HG03103 (cell line): Measurements from ENCODE around the gene DLG2.
"Not testable (repeated sequence)": the region's sequence is repeated elsewhere in the genome, so short reads cannot be mapped to it uniquely, and the experiment has no call there.

Experiments
- ATAC-seq: cut with Tn5 transposase; IDR thresholded peaks from one replicate; pipeline ENCODE4 v1.9.1; 2021; ENCODE audit warnings: low read depth; ENCODE audit not compliant: unreplicated experiment

The DLG2 gene

DNA sequence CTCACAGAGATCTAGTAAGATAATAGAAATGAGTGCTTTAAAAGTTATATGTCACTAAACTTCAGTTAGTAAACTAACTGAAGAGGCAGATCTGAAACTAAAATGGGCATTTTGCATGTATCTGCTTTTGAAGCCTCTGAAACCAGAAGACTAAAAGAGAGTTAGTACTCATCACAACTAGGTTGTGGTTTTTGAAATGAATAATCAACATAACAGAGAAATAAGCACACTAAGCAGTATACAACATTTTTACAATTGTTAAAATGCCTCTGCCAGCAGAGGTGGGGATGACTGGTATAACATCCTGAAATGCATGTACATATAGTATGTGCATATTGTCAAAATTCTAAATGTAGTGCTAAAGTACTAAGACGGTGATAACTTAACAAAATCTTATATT is 564.5 kb downstream of the DLG2 start:
- peak; percentile 98 for ATAC-seq

DNA sequence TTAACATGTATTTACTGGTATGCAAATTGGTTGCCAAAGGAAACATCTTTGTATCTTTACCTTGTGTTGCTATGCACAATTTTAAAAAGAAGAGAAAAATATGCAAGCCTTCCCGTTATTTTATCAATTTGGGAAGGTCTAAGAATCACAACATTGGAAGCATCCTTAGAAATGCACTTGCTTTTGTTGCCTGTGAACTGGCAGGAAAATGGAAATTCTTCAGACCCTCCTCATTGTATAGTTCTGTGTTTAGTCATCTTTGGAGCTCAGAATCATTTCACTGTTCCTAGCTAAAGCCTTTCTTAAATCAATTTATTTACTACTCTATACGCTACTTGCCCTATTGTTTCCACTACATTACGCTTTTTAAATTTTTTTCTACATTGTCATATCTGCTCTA is 574.5 kb downstream of the DLG2 start:
- no peak for ATAC-seq

DNA sequence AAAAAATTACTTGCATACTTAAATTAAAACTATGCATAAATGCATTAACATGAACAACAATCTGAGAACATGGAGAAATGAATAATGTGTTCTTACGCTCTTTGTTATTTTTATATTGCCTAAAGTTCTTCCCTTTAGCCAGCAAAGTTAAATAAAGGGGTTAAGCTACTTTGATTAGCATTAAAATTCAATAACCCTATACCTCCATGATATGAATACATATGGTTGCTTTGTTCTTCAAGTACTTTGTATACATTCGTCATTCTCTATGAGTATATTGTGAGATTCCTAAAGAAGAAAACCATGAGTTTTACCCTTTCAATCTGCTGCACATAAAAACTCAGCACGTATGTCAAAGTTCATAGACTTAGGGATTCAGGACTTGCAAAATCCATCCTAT is 578.3 kb downstream of the DLG2 start:
- no peak for ATAC-seq

DNA sequence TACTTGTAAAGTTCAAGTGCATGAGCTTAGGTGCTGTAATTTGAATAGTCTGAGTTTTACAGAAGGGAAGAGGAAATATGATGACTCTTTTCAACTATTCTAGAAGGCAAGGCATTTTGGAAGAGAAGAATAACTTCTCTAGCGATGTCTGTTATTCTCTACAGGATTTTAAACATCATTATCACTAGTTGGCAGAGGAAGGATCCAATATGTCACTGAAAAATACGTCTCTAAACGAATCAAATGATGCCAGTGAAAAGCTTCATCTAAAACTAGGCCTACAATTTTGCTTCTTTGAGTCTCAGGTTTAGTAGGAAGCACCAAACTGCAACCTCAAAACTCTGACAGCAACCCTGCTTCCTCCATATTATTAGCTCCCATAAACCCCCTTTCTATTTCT is 581.4 kb downstream of the DLG2 start:
- no peak for ATAC-seq

DNA sequence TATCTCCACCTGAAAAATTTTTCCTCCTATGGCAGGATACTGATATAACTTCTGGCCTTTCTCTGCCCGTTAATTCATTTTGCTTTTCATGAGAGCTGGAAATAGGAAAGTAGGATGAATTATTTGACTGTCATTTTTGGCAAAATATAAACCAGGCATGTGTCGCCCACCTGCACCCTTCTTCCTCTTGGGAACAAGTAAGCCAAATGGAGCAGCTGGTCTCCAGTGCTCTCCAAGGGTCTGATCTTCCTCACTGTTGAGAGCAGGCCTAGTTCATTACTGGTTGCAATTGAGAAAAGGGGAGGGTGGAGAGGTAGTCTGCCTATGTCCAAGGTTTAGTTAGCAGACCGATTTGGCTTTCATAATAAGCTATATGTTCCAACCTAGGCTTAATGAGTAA is 582.2 kb downstream of the DLG2 start:
- ATAC-seq: no peak

DNA sequence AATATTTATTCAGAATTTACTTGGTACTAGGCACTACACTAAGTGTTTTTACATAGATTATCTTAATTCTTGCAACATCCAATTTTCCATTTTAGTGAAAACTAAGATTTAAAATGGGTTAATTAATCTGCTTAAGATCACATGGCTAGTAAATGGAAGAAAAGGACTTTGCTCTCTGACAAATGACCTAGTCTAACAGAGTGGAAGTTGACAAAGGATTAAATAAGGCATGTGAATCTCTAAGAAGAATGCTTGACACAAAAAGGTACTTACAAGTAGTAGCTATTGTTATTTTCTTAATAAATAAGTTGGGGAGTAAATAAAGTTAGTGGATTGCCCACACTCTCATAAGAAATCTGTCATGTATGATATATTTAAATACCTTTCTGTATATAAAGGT is 584.8 kb downstream of the DLG2 start:
- ATAC-seq: no peak

DNA sequence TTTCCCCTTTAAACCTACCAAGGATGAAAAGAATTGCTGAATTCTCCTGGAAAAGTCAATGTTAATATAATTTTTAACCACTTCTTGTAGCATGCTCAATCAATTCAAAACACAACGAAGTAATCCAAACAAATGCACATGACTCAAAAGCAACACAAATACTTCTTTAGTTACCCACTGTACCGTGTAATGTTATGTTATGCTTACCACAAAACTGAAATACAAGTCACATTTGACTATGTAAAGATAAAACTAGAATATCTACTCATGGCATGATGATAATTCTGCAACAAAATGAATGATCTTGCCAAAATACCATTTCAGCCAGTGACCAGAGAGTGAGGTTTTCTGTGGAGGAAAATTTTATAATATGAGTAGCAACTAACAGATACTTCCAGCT is 587.0 kb downstream of the DLG2 start:
- no peak for ATAC-seq

DNA sequence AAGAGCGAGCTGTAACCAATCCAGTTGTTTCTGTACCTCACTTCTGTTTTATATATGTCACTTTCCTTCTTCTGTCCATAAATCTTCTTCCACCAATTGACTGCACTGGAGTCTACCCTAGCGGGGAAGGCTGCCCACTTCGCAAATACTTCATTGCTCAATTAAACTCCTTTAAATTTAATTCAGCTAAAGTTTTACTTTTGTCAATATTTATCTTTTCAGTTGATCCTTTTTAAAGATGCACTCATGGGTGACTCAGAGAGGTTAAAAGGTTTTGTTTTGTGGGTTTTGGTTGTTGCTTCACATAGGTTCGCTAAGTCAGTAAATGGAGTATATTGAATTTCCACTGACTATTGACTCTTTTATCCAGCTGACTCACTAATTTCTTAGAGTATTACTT is 597.2 kb downstream of the DLG2 start:
- no peak for ATAC-seq

DNA sequence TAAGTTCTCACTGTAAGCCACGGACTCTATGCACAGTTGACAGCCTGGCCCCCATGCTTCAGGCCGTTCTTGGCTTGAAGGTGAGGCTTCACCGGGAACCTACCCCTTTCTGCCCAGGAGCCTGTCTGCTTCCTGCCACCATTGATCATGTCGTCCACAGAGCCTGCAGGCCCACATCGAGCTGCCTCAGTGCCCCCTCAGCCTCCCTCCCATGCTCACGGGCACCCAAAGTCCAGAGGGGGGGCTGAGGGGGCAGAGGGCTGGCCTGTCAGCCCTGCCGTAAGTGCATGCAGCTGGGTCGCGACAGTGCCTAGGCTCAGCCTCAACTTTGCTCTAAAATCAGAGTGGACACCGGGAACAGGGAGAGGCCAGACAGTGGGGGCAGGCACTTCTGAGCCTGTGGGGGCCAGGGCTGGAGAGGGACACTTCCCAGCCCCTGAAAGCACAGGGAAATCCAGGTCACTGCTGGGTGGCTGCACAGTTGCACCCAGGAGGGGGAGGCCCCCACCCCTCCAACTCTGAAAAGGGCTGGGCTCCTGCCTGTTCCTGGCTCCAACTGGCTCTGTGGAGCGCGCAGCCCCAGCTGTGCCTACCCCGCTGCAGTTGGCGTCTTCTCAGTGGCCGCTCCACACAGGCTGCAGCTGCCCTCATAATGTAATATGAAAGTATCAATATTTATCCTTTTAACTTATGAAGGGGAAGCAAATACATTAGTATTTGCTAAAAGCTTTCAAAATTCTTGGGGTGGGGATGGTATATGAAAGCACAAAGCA is 598.6 kb downstream of the DLG2 start:
- ATAC-seq: no peak

DNA sequence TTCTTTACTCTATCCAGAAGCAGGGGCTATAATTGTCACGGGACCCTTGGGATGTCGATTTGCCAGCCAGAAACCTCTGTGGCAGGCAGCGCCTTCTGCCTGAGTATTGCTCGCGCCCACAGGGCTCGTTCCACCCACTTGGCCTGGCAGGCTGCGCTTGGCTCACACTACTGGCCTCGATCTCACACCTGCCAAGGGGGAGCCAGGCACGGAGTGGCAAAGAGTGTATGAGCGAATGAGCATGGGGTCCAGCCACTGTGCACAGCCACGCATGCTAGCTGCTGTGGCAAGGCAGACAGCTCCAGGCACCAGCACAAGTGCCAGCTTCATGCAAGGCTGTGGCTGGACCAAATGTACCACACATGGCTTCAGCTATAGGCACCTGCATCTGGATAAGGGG is 599.8 kb downstream of the DLG2 start:
- no peak for ATAC-seq

DNA sequence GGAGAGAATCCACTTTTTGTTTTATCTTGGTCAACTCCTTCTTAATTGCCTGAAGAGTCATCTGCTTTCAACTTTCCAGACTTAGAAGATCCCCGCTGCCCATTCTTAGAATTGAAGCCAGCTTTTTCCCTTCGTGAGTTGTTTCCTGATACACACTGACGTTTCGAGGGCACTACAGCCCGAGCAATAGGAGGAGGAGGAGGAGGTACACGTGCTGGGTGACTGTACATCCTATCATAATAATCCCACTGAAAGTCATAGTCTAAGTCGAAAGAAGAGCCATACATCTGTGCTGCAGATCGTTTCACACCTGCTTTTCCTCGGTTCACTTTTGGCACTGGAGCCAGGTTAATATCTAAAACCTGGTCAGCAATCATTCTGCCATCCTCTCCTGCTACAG is 606.1 kb downstream of the DLG2 start:
- ATAC-seq: no peak

DNA sequence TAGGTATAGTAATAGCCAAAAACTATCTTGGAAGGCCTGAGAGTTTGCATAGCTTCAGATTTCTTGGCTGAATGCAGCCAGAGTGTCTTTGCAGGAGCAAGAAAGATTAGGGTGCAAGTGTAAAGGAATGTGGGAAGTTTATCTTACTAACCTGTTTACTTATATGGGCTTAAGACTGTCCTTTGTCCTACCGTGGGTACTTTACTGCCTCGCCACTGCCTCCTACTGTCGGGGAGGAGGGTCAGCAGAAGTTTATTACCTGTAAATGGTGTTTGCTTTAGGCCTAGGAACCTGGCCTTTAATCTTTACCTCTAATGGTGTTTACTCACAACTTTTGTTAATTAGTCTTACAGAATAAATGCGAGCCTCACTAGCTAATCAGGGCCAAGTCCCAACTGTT is 633.8 kb downstream of the DLG2 start:
- no peak for ATAC-seq

DNA sequence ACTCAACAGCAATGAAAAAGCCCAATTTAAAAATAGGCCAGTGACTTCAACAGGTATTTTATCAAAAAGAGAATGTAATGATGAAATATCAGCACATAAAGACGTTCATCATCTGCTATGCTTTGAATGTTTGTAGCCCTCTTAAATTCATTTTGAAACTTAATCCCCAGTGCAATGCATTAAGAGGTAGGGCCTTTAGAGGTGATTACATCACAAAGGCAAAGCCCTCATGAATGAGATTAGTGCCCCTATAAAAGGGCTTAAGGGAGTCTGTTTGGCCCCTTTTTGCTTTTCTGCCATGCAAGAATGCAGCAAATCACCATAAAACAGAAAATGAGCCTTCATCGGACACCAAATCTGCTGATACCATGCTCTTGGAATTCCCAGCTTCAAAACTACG is 637.0 kb downstream of the DLG2 start:
- ATAC-seq: no peak

DNA sequence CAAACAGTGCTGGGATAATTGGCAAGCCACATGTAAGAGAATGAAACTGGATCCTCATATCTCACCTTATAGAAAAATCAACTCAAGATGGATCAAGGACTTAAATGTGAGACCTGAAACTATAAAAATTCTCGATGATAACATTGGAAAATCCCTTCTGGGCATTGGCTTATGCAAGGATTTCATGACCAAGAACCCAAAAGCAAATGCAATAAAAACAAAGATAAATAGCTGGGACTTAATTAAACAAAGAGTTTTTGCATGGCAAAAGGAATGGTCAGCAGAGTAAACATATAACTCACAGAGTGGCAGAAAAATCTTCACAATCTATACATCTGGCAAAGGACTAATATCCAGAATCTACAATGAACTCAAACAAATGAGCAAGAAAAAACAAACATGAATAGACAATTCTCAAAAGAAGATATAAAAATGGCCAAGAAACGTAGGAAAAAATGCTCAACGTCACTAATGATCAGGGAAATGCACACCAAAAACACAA is 639.4 kb downstream of the DLG2 start:
- ATAC-seq: not testable (repeated sequence)

DNA sequence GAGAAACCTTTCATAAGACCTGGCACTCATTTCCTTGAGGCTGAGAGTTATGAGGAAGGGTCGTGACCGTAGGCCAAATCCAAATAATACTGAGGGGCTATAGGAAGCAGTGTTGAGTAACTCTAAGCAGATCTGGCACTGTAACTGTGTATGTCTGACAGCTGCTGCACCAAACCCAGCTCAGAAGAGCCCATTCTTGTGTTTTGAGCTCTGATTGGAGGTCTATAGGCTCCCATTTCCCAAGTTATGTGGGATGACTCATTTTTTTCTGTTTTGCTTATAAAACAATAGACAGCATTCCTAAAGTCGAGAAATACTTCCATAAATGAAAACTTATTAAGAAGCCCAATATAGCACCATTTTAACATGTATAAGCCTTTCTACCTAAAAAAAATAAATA is 645.8 kb downstream of the DLG2 start:
- ATAC-seq: no peak

DNA sequence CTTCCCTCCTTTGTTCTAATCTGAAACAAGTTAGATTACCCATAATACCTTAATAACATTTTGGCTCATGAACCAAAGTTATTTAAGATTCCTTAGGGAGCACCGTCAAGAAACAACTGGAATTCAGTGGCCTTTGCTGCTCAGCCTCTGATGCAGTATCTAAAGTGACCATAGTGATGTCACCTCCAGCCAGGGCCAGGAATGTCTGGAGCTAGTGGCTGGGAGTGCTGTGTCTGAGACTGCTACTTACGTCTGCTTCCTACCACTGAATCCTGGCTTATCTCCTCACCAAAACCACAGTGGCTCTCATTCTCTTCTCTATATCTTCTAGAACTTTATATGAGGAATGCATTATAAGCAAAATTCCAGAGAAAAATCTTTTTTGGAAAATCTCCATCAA is 658.0 kb downstream of the DLG2 start:
- no peak for ATAC-seq

DNA sequence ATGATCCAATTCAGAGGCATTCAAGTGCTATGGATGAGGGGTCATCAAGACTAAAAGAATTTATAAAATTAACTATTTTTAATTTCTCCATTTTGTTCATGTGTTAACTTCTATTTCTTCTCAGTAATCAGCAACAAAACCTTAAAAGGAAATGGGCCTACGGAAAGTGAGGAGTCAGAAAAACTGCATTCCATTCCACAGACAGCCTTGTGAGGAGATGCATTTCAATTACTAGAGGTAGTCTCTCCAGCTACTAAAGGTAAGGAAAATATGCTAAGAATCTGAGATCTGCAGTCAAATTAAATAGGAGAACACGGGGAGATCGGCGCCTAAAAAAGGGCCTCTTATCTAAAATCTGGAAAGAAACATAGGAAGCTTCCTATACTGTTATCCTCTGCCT is 661.7 kb downstream of the DLG2 start:
- no peak for ATAC-seq

DNA sequence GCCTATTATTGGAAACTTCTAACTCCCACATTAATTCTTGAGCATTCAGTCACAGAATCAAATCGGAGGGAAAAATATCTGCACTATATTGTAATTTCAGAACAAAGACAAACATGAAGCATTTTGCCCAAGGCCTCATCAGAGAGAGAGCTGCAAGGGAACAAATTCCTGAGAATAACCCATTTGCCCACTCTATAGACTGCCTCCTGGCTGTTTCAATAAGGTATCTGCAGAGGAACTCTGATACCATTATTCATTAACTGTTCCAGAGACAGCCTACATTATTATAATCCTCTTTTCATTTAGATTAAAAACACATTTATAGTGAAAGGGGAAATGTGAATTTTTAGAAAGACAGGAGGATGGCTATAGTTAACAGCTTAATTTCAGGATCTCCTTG is 663.9 kb downstream of the DLG2 start:
- ATAC-seq: no peak

DNA sequence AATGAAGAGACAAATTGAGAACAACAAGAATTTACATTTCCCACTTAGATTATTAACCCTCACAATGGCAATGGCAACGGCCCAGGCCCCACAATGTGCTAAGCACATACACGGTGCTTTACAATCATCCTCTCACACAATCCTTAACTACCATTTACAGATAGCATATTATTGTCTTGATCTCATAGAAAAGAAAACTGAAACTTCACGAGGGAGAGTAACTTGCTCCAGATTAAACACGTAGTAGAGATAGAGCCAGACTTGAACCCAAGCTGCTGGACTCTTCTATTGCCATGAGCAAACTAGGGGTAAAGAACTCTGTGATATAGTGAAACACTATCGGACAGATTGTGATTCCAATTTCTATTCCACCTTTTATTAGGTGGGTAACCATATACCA is 665.1 kb downstream of the DLG2 start:
- no peak for ATAC-seq

DNA sequence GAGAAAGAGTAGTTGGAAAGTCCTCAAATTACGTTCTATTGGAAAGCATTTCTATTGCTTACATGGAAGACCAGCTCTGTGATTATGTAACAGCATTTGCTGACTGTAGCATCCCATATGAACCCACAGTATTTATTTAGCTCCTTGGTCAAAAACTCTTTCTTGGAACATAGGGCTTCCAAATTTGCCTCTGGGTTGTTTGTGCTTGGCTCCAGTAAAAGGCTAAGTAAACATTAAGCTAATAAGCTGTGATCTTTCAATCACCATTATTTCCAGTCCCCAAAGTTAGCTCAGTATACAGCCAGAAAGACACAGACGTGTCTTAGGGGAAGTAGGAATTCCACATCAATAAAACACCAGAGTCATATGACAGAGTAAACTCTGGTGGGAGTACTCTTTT is 668.8 kb downstream of the DLG2 start:
- ATAC-seq: no peak

DNA sequence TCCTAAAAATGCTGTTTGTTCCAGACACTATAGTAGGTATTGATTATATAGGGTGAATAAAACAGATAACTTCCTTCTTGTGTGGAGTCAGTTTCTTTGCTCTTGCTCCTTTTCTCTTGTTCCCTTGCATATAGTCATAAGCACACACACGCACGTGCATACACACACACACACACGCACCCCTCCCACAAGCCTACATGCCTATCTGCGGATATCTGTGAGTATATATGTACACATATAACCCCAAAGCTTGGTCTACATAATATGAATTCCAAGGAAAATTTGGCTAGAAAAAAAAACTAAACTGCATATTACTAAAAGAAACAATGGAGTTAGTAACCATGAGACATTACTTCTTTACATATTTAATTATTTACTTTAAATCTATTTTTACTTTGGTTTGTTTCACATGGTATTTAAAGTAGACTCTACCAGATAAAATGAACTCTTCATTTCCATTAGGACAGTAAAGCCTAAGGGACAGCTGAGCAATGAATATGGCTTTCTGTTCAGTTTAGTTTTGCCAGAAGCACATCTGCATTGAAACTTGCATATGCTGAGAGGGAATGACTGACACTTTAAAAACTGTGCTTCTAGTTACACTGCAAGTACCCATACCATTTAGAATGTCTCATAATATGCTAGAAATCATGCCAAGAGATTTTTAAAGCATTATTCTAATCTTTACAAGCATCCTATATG is 676.4 kb downstream of the DLG2 start:
- ATAC-seq: no peak

DNA sequence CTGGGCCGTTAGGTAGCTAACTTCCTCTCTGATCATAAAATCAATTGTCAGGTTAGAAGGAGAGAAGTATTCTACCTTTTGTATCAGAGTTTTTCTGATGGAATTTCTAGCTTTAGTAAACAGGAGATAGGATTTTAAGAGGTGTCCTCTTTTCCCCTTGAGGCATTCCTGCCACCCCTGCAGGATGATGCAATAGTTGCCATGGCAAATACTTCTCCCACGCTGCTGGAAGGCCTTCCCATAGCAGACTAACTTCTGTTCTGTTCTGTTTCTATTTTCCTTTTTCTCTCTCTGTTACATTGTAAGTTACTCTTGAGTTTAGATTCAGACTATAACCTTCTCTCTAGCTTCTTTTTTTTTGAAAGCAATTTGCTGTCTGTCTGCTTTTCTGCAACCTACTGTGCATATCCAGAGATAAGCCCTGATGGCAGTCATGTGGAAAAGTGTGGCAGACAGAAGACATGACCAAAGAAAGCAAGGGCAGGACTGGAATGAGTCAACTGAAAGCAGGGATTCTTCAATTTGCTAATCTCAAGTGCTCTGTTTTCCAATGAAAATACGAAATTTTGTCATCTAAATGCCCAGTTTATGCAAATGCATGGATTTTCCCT is 679.1 kb downstream of the DLG2 start:
- ATAC-seq: no peak
